Memory B cell (primary cell): ENCODE data around the gene FLNB.
A peak's percentile ranks its signal among the peaks of the same experiment; 100 is the strongest.

ENCODE experiments used
- ATAC-seq: fragments of 150-1000 bp; cut with Tn5 transposase; 2 replicates; pipeline ENCODE4 v1.10.0; 2021; ENCODE audit warnings: low read depth, mild to moderate bottlenecking, moderate library complexity
- DNase-seq, 2 donors: peaks; one replicate each; pipeline ENCODE4 v3.0.0; 2022; ENCODE audit warnings: low spot score in 2 of 2
- H3K27ac Mint-ChIP-seq: one replicate; pipeline ENCODE4 v1.8.0; 2022; ENCODE audit warnings: mild to moderate bottlenecking, moderate library complexity, mixed read lengths
- H3K27me3 Mint-ChIP-seq: one replicate; pipeline ENCODE4 v1.8.0; 2022; ENCODE audit warnings: mixed read lengths
- H3K36me3 Mint-ChIP-seq: one replicate; pipeline ENCODE4 v1.8.0; 2022; ENCODE audit warnings: mild to moderate bottlenecking, mixed read lengths
- H3K4me1 Mint-ChIP-seq: one replicate; pipeline ENCODE4 v1.8.0; 2022; ENCODE audit warnings: mixed read lengths
- H3K4me3 Mint-ChIP-seq: one replicate; pipeline ENCODE4 v1.8.0; 2022; ENCODE audit warnings: mild to moderate bottlenecking, moderate library complexity, mixed read lengths
- H3K9me3 Mint-ChIP-seq: one replicate; pipeline ENCODE4 v1.8.0; 2022; ENCODE audit warnings: mixed read lengths

Gene FLNB

DNA sequence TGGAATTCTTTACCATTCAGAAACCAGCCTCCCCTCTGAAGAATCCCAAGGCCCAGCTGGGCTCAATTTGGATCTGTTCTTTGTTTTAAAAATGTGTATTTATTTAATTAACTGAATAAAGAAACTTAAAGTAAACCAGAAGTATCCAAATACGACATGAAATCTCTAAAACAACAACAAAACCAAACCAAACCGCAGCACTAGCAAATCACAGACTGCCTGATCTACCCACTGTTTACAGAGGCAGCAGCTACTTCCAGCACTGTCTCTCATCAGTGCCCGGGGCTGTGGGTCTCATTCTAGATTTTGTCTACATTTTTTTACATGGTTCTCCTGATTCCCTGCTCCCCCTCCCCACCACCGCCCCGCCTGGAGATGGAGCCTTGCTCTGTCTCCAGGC, 2.3 kb downstream of the FLNB start:
- Mint-ChIP-seq H3K27ac (no peak overlapping the region), H3K27me3 (no peaks in the 10 kb centered on the region), H3K4me3 (peak overlapping the region; percentile 44), H3K36me3 (peaks cover 2% of the 10 kb centered on the region), H3K9me3 (no peaks in the 10 kb centered on the region), H3K4me1 (peaks cover 28% of the 10 kb centered on the region)
- DNase-seq (no peak), ATAC-seq (no peak)

DNA sequence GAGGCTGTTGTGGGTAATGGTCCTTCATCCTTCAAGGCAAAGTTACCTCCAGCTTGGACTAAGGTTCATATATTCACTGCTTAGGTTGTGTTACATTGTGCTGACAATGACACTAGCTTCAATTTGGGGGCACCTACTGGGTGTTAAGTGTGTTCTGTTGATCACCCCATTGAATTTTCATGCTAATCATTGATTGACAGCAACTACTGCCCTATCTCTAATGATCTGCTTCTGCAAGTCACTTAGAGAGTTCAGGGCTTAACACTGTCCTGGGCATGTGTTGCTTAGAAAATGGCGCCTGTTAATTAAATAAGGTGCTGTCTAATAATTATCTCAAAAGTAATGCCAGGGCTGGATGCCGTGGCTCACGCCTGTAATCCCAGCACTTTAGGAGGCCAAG, 3.4 kb downstream of the FLNB start:
- Mint-ChIP-seq H3K36me3 (peaks cover 2% of the 10 kb centered on the region), H3K27me3 (no peaks in the 10 kb centered on the region), H3K27ac (no peak overlapping the region), H3K4me1 (peaks cover 30% of the 10 kb centered on the region), H3K9me3 (no peaks in the 10 kb centered on the region), H3K4me3 (no peak overlapping the region)
- no peak for ATAC-seq
- DNase-seq = no peak

DNA sequence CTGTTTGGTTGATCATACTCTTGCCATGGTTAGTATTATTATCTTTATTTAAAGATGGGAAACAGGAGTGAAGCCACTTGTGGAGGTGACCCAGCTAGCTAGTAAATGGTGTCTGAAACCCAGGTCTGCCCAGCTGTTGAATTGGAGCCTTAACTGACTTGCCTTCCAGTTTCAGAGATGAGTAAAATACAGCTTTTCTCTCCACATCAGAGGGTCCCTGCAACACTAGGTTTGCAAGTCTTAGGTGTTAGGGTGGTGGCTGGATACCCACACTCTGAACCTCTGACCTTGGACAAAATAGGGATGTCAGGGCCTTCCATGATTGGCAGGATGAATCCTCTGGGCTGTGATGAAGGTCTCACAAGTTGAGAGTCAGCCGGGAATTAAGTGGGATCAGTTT, 4.1 kb downstream of the FLNB start:
- ATAC-seq (no peak), DNase-seq (no peak)
- H3K9me3 Mint-ChIP-seq = no peaks in the 10 kb centered on the region
- peaks cover 30% of the 10 kb centered on the region for H3K4me1 Mint-ChIP-seq
- H3K27me3 Mint-ChIP-seq = no peaks in the 10 kb centered on the region
- H3K36me3 Mint-ChIP-seq = peaks cover 2% of the 10 kb centered on the region
- H3K4me3 Mint-ChIP-seq = no peak overlapping the region
- no peak overlapping the region for H3K27ac Mint-ChIP-seq

DNA sequence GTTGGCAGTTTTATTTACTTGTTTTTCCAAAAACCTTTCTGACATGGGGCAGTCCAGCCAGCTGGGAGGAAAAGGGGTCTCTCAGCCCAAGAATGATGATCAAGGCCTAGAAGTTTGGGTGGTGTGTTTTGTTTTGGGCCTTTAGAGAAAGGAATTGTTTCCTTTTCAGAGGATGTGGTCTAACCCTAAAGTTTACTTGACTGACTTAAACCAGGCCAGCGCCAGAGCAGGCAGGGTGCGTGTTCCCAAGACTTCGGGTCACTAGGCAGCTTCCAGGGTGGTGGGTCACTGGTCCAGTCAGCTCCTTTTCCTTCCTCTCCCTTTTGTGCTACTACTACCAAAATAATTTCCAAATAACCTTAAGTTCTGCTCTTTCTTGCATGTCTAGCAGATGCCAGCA, 4.9 kb downstream of the FLNB start:
- Mint-ChIP-seq H3K27ac (no peak overlapping the region), H3K9me3 (no peaks in the 10 kb centered on the region), H3K36me3 (peaks cover 2% of the 10 kb centered on the region), H3K27me3 (no peaks in the 10 kb centered on the region), H3K4me1 (peaks cover 31% of the 10 kb centered on the region), H3K4me3 (no peak overlapping the region)
- ATAC-seq (no peak), DNase-seq (no peak)

DNA sequence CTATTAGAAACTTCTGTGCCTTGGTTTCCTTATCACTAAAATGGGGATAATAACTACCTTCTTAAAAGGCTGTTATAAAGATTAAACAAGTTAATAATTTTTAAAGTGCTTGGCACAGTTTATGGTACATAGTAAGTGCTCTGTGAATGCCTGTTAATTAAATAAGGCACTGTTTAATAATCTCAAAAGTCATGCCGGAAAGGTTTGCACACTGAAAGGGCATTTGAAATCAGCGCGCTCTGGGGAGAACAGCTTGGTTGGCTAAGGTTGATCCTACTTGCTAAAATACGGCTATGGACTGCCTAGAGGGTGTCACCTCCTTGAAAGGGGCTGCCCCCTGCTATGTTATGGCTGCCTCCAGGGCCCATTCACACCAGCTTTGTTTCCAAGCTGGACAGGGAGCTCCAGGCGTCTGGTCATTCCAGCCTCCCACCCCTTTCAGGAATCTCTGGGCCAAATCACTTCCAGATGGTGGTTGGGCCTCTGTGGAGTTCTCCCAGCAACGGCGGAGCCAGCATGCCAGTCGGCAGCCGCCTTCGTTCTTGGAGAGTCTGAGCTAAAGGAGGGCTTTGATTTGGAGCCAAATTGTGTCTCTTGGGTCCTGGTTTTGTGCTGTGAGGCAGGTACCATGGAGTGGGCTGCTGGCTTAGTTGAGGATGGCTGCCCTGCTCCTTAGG, 5.9 kb downstream of the FLNB start:
- H3K9me3 Mint-ChIP-seq = no peaks in the 10 kb centered on the region
- no peak overlapping the region for H3K4me3 Mint-ChIP-seq
- H3K27me3 Mint-ChIP-seq = no peaks in the 10 kb centered on the region
- ATAC-seq = no peak
- peaks cover 2% of the 10 kb centered on the region for H3K36me3 Mint-ChIP-seq
- no peak for DNase-seq
- H3K4me1 Mint-ChIP-seq = peaks cover 31% of the 10 kb centered on the region
- H3K27ac Mint-ChIP-seq = no peak overlapping the region

DNA sequence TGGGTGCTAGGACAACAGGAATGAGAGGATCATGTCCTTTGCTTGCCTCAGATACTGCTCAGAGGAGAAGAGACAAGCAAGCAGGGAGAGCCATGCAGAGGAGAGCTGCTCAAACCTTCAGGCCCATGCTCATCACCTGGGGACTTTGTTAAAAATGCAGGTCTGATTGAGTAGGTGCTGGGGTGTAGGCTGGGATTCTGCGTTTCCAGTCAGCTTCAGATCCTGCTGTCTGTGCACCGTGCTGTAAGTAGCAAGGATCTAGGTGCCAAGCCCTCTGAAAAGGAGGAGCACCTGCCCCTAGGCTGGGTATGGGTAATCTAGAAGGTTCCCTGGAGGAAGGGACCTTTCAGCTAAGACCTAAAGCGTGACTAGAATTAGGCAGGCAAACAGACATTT, 7.3 kb downstream of the FLNB start:
- H3K9me3 Mint-ChIP-seq = no peaks in the 10 kb centered on the region
- peaks cover 30% of the 10 kb centered on the region for H3K4me1 Mint-ChIP-seq
- no peak for DNase-seq
- H3K27me3 Mint-ChIP-seq = no peaks in the 10 kb centered on the region
- peak overlapping the region; percentile 24 for H3K27ac Mint-ChIP-seq
- ATAC-seq = no peak
- no peak overlapping the region for H3K4me3 Mint-ChIP-seq
- peaks cover 2% of the 10 kb centered on the region for H3K36me3 Mint-ChIP-seq

DNA sequence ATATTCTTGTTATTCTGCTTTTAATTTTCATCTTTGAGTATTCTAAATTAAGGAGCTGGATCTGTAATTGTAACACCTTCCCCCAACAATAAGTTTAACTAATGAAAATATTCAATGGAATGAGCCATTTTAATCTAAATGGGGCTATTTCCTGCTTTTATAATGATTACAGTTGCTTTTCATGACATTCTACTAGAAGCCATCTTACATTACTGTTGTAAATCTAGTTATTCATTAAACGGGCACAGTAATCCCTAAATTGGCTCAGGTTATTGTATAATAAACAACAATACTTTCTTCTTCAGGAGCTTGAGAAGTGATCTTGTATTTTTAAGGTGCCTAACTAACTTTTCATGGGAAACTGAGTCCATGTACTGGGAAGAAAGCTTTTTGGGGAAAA, 8.5 kb downstream of the FLNB start:
- Mint-ChIP-seq H3K36me3 (peaks cover 2% of the 10 kb centered on the region), H3K4me1 (peaks cover 31% of the 10 kb centered on the region), H3K27me3 (no peaks in the 10 kb centered on the region), H3K4me3 (no peak overlapping the region), H3K27ac (no peak overlapping the region), H3K9me3 (no peaks in the 10 kb centered on the region)
- DNase-seq (no peak), ATAC-seq (no peak)

DNA sequence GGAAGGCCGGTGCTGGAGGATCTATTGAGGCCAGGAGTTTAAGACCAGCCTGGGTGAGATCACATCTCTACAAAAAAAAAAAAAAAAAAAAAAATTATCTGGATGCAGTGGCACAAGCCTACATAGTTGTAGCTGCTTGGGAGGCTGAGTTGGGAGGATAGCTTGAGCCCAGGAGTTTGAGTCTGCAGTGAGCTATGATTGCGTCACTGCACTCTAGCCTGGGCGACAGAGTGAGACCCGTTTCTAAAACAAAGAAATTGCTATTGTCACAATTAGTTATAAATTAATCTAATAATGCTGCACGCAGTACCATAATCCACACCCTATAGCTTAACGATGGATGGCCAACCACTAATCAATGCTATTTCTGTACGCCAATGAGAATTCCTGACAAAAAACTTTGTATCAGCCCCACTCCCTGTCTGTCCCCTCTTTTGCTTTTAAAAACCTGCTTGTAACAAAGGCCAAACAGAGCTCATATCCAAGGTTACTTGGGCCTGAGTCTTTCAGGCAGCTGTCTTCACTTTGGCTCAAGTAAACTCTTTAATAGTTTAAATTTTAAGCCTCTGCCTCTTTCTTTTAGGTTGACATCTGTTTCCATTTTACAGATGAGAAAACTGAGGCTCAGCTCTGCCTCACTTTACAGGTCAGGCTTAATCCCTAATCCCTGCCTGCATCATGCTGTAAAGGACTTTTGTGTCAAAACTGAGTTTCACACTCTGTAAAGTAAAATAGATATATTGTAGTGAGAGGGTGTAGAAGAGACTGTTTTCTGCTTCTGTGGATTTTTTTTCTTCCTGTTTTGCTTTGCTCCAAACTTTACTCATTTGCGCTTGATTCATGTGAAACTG, 10.9 kb downstream of the FLNB start:
- DNase-seq (no peak), ATAC-seq (peak; percentile 17)
- Mint-ChIP-seq H3K27me3 (no peaks in the 10 kb centered on the region), H3K9me3 (no peaks in the 10 kb centered on the region), H3K27ac (peak overlapping the region; percentile 72), H3K4me1 (peaks cover 28% of the 10 kb centered on the region), H3K36me3 (peaks cover 2% of the 10 kb centered on the region), H3K4me3 (no peak overlapping the region)

DNA sequence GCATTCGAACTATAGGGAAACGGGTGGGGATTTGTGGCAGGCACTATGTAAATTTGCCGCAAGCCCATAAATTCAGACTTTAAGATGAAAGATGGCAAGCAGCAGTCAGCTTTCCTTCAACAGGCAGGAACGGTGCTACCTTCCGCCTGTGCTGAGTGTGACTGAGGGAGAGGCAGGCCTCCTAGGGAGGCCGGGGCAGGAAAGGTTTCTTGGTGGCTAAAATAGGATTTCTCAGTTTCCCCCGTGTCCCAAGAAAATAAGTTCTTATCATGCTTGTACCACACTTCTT, 12.5 kb downstream of the FLNB start:
- Mint-ChIP-seq H3K27ac (peak overlapping the region; percentile 72), H3K4me1 (peaks cover 23% of the 10 kb centered on the region), H3K4me3 (no peak overlapping the region), H3K27me3 (no peaks in the 10 kb centered on the region), H3K9me3 (no peaks in the 10 kb centered on the region), H3K36me3 (peaks cover 4% of the 10 kb centered on the region)
- ATAC-seq (no peak), DNase-seq (no peak)

DNA sequence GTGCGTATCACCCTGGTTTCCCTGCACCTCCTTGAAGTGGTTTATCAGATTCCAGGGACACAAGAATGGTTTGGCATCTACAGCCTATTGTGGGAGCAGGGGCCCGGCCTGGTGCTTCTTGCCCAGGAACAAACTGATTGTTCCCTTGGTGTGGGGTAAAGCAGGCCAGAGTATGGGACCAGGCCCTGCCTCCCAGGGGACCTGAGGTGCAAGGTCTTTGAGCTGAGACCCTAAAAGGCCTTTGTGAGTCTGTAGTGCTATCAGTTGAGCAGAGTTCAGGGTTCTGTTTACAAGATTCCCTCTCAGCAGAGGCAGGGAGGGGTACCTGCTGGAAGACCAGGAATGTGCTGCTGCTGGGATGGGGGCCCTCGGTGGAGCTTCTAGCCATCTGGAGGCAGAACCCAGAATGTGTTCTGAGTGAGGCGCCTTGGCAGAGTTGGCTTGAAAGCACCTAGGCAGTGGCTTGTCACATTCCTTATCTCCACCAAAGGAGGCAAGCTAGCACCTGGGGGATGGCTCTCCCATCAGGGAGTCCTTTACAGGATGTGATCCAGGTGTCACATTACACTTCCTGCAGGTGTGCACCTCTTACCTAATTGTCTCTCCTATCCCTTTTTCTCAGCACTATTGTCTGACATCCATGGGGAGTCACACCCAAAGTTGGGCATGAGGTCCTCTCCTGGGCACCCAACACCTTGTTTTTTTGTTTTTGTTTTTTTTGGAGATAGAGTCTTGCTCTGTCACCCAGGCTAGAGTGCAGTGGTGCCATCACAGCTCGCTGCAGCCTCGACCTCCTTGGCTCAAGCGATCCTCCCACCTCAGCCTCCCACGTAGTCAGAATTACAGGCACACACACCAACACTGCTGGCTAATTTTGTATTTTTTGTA, 13.1 kb downstream of the FLNB start:
- Mint-ChIP-seq H3K36me3 (peaks cover 4% of the 10 kb centered on the region), H3K27ac (peak overlapping the region; percentile 12), H3K9me3 (no peaks in the 10 kb centered on the region), H3K4me1 (peaks cover 23% of the 10 kb centered on the region), H3K27me3 (no peaks in the 10 kb centered on the region), H3K4me3 (no peak overlapping the region)
- DNase-seq (no peak), ATAC-seq (no peak)

DNA sequence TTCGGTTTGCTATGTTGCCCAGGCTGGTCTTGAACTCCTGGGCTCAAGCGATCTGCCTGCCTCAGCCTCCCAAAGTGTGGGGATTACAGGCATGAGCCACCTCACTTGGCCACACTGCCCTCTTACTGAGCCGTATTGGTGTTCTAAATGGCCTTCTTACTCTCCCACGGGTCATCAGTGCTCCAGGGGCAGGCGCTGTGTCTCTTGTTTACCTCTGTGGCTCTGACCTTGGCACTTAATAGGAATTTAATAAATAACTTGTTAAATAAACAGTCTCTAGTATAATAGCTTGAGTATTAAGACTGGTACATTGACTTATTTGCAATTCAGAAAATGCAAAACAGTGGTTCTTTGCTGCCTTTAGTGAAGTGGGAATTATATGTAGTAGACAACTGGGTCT, 13.7 kb downstream of the FLNB start:
- peaks cover 24% of the 10 kb centered on the region for H3K4me1 Mint-ChIP-seq
- H3K36me3 Mint-ChIP-seq = peaks cover 4% of the 10 kb centered on the region
- no peaks in the 10 kb centered on the region for H3K27me3 Mint-ChIP-seq
- DNase-seq (no peak), ATAC-seq (no peak)
- H3K27ac Mint-ChIP-seq = peak overlapping the region; percentile 12
- H3K9me3 Mint-ChIP-seq = no peaks in the 10 kb centered on the region
- H3K4me3 Mint-ChIP-seq = no peak overlapping the region

DNA sequence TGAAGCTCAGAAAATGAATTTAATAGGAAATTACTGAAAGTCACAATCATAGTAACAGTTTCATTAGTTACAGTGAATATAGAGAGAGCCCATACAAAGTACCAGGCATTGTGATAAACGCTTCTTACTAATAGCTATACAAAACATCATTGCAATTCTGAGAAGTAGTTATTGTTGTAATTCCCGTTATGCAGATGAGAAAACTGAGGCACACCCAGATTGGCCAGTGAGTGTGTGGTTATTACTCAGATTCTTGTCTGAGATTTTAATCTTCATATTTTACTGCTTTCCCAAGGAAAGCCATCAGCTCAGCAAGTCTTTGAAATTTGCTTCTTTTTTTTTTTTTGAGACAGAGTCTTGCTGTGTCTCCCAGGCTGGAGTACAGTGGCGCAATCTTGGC, 14.3 kb downstream of the FLNB start:
- ATAC-seq = no peak
- Mint-ChIP-seq H3K4me1 (peaks cover 25% of the 10 kb centered on the region), H3K9me3 (no peaks in the 10 kb centered on the region), H3K27ac (peak overlapping the region; percentile 12), H3K4me3 (no peak overlapping the region), H3K27me3 (no peaks in the 10 kb centered on the region), H3K36me3 (peaks cover 4% of the 10 kb centered on the region)
- no peak for DNase-seq

DNA sequence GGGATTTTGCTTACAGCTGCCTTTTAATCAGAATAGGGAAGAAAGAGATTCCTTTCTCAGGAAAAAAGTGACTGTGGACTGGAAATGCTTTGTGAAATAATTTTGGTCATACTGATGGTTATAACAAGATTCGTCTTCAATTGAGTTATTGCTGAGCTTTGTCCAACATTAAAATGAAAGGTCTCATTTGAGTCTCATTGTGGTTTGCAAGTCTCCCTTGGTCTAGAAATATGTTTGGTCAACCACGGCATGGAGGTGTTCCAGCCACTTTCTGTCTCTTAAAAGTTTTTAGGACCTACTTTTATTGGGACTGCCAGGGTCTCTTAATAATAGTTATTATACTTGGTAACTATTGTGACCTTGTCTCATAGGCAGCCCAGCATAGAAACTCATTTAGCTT, 15.3 kb downstream of the FLNB start:
- peaks cover 4% of the 10 kb centered on the region for H3K36me3 Mint-ChIP-seq
- peaks cover 29% of the 10 kb centered on the region for H3K4me1 Mint-ChIP-seq
- no peaks in the 10 kb centered on the region for H3K9me3 Mint-ChIP-seq
- no peak overlapping the region for H3K4me3 Mint-ChIP-seq
- H3K27ac Mint-ChIP-seq = no peak overlapping the region
- H3K27me3 Mint-ChIP-seq = no peaks in the 10 kb centered on the region
- DNase-seq (no peak), ATAC-seq (no peak)

DNA sequence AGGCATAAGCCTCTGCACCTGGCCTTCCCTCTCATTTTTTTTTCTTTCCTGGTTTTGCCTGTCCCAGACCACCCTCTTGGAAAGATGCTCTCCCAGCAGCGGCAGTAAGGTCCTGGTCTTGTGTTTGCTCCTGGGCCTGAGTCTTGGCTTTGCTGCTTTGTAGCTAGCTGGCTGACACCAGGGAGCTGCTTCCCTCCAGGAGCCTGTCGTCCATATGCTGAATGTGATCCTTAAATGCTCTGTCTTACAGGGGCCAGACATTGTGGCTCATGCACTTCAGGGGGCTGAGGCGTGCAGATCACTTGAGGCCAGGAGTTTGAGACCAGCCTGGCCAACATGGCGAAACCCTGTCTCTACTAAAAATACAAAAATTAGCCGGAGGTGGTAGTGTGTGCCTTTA, 17.2 kb downstream of the FLNB start:
- no peak for ATAC-seq
- H3K36me3 Mint-ChIP-seq = peaks cover 4% of the 10 kb centered on the region
- H3K9me3 Mint-ChIP-seq = no peaks in the 10 kb centered on the region
- no peaks in the 10 kb centered on the region for H3K27me3 Mint-ChIP-seq
- peaks cover 27% of the 10 kb centered on the region for H3K4me1 Mint-ChIP-seq
- no peak overlapping the region for H3K4me3 Mint-ChIP-seq
- H3K27ac Mint-ChIP-seq = no peak overlapping the region
- DNase-seq = no peak
